Measurements from ENCODE around the gene KIAA1958. TPM values are rescaled to one million over a fixed set of nuclear protein-coding genes. Genes with fewer than 3 reads are reported as not detected.
"Not testable (repeated sequence)": the region's sequence is repeated elsewhere in the genome, so short reads cannot be mapped to it uniquely, and the experiment has no call there.

Gene KIAA1958
- total RNA-seq, 2 donors from 2014 or later: 5.8 to 6.0 TPM

GRCh38 chr9:112508377-112508776 lies 21.8 kb downstream of the KIAA1958 start:
- no peak for ATAC-seq (ENCODE audit: insufficient number of reproducible peaks, low FRiP score, low read depth)
- Histone ChIP-seq H3K4me1 (ENCODE audit: control insufficient read depth in 1 of 2, low read depth in 2 of 2) (no peaks in the 10 kb centered on the region), H3K27ac (no peak overlapping the region), H3K27me3 (replicated peaks; ENCODE audit: insufficient read depth) (no peaks in the 10 kb centered on the region), H3K4me3 (no peak overlapping the region), H3K36me3 (no peaks in the 10 kb centered on the region), H3K9me3 (no peaks in the 10 kb centered on the region)
- no peak for TF ChIP-seq CTCF (IDR thresholded peaks at IDR 0.05)
- no peak for DNase-seq (ENCODE audit: low spot score)

GRCh38 chr9:112512377-112512776 lies 25.8 kb downstream of the KIAA1958 start:
- H3K9me3 ChIP-seq; ATAC-seq (ENCODE audit: insufficient number of reproducible peaks, low FRiP score, low read depth); H3K27me3 ChIP-seq (replicated peaks; ENCODE audit: insufficient read depth); H3K27ac ChIP-seq; H3K4me3 ChIP-seq; H3K36me3 ChIP-seq; H3K4me1 ChIP-seq (ENCODE audit: control insufficient read depth in 1 of 2, low read depth in 2 of 2); DNase-seq (ENCODE audit: low spot score): not testable (repeated sequence)

- ATAC-seq (ENCODE audit: insufficient number of reproducible peaks, low FRiP score, low read depth): no peak
- Histone ChIP-seq H3K4me1 (ENCODE audit: control insufficient read depth in 1 of 2, low read depth in 2 of 2) (no peaks in the 10 kb centered on the region), H3K27me3 (replicated peaks; ENCODE audit: insufficient read depth) (no peaks in the 10 kb centered on the region), H3K4me3 (no peak overlapping the region), H3K9me3 (no peaks in the 10 kb centered on the region), H3K36me3 (no peaks in the 10 kb centered on the region), H3K27ac (no peak overlapping the region)
- no peak for TF ChIP-seq CTCF (IDR thresholded peaks at IDR 0.05)
- DNase-seq (ENCODE audit: low spot score): no peak
Observed at GRCh38 chr9:112516769-112517168, 30.1 kb downstream of the KIAA1958 start.

GRCh38 chr9:112520069-112520468 lies 33.4 kb downstream of the KIAA1958 start:
- no peak for TF ChIP-seq CTCF (IDR thresholded peaks at IDR 0.05)
- Histone ChIP-seq H3K27me3 (replicated peaks; ENCODE audit: insufficient read depth) (no peaks in the 10 kb centered on the region), H3K27ac (no peak overlapping the region), H3K9me3 (no peaks in the 10 kb centered on the region), H3K36me3 (no peaks in the 10 kb centered on the region), H3K4me1 (ENCODE audit: control insufficient read depth in 1 of 2, low read depth in 2 of 2) (no peaks in the 10 kb centered on the region), H3K4me3 (no peak overlapping the region)
- ATAC-seq (ENCODE audit: insufficient number of reproducible peaks, low FRiP score, low read depth) (no peak), DNase-seq (ENCODE audit: low spot score) (no peak)

GRCh38 chr9:112520656-112521055 lies 34.0 kb downstream of the KIAA1958 start:
- no peaks in the 10 kb centered on the region for H3K4me1 ChIP-seq (ENCODE audit: control insufficient read depth in 1 of 2, low read depth in 2 of 2)
- TF ChIP-seq CTCF (IDR thresholded peaks at IDR 0.05): no peak
- H3K9me3 ChIP-seq: no peaks in the 10 kb centered on the region
- no peak overlapping the region for H3K27ac ChIP-seq
- DNase-seq (ENCODE audit: low spot score): no peak
- no peak overlapping the region for H3K4me3 ChIP-seq
- no peak for ATAC-seq (ENCODE audit: insufficient number of reproducible peaks, low FRiP score, low read depth)
- H3K27me3 ChIP-seq (replicated peaks; ENCODE audit: insufficient read depth): no peaks in the 10 kb centered on the region
- no peaks in the 10 kb centered on the region for H3K36me3 ChIP-seq

- peaks cover 6 to 10% of the 10 kb centered on the region in 2 donors for H3K4me1 ChIP-seq (ENCODE audit: control insufficient read depth in 1 of 2, low read depth in 2 of 2)
- no peak overlapping the region for H3K27ac ChIP-seq
- ATAC-seq (ENCODE audit: insufficient number of reproducible peaks, low FRiP score, low read depth) (no peak), DNase-seq (ENCODE audit: low spot score) (no peak)
- no peaks in the 10 kb centered on the region for H3K36me3 ChIP-seq
- H3K9me3 ChIP-seq: no peaks in the 10 kb centered on the region
- H3K27me3 ChIP-seq (replicated peaks; ENCODE audit: insufficient read depth): no peaks in the 10 kb centered on the region
- no peak overlapping the region for H3K4me3 ChIP-seq
- TF ChIP-seq CTCF (IDR thresholded peaks at IDR 0.05): no peak
Observed at GRCh38 chr9:112526973-112527372, 40.3 kb downstream of the KIAA1958 start.

Measured in thoracic aorta (tissue), 2 donors.